Tibial nerve (tissue), 4 donors: Measurements from ENCODE around the gene GOLPH3L. TPM values are rescaled to one million over a fixed set of nuclear protein-coding genes. Genes with fewer than 3 reads are reported as not detected.

Experiments
- DNase-seq, 2 donors: peaks; one replicate each; pipeline ENCODE4 v3.0.0-alpha.2; 2019; ENCODE audit warnings: low spot score in 2 of 2
- H3K27ac ChIP-seq, 4 donors: fragments of 200-600 bp; sonication (generic) in 3 of 4; one replicate each; pipeline ENCODE4 v1.5.1; 2017 to 2019; ENCODE audit warnings: mild to moderate bottlenecking in 1 of 4
- H3K27me3 ChIP-seq, 2 donors: fragments of 200-600 bp; sonication (generic) in 1 of 2; one replicate each; pipeline versions ENCODE4 v1.5.1 to v1.6.0; 2017 to 2019
- H3K36me3 ChIP-seq, 3 donors: fragments of 200-600 bp; sonication (generic); one replicate each; pipeline ENCODE4 v1.5.1; 2018 to 2019
- H3K4me1 ChIP-seq, 4 donors: fragments of 200-600 bp; sonication (generic) in 3 of 4; one replicate each; pipeline ENCODE4 v1.5.1; 2017 to 2019
- H3K4me3 ChIP-seq, 4 donors: fragments of 200-600 bp; sonication (generic) in 3 of 4; one replicate each; pipeline ENCODE4 v1.5.1; 2017 to 2019; ENCODE audit warnings: mild to moderate bottlenecking in 1 of 4, moderate library complexity in 1 of 4
- H3K9me3 ChIP-seq, 4 donors: fragments of 200-600 bp; sonication (generic) in 3 of 4; one replicate each; pipeline ENCODE4 v1.5.1; 2017 to 2019
- CTCF ChIP-seq, 5 experiments: fragments of 200-600 bp in 3 of 5; fragments of 450-650 bp in 2 of 5; sonication (generic) in 3 of 5; IDR thresholded peaks; one replicate each; pipeline ENCODE4 v1.5.1; 2016 to 2019; ENCODE audit warnings: antibody characterized with exemption in 5 of 5, mild to moderate bottlenecking in 3 of 5, moderate library complexity in 2 of 5
- EP300 ChIP-seq, 2 donors: sonication (generic); formaldehyde crosslinking; IDR thresholded peaks; one replicate each; pipeline ENCODE4 v1.6.1; 2017; ENCODE audit warnings: antibody characterized with exemption in 2 of 2, mild to moderate bottlenecking in 1 of 2
- POLR2A ChIP-seq, 2 donors: fragments of 450-650 bp; IDR thresholded peaks; one replicate each; pipeline ENCODE4 v1.6.1; 2017; ENCODE audit warnings: antibody characterized with exemption in 2 of 2, mild to moderate bottlenecking in 2 of 2, moderate library complexity in 2 of 2
- WGBS, 2 donors: methylation state at CpG; one replicate each; pipeline ENCODE4 v1.1.5; 2018; 5-methylcytosine and 5-hydroxymethylcytosine counted together
- total RNA-seq, 4 donors: library from RNA; depleted of rRNA; stranded (reverse); fragments of >200 nt; gene quantifications; one replicate each; pipeline ENCODE4 v1.1.0, GENCODE V29; 2016

Gene GOLPH3L
- total RNA-seq, 4 donors from 2014 or later, result 20.6 to 30.9 (median 26.5) TPM

GRCh38 chr1:150686275-150686674 is 10.7 kb downstream of the GOLPH3L start:
- Histone ChIP-seq H3K4me1 (peaks cover 0 to 14% (median 0%) of the 10 kb centered on the region in 4 donors), H3K27ac (no peak overlapping the region), H3K4me3 (no peak overlapping the region), H3K36me3 (peaks cover 0 to 39% (median 2%) of the 10 kb centered on the region in 3 donors), H3K27me3 (no peaks in the 10 kb centered on the region), H3K9me3 (no peaks in the 10 kb centered on the region)
- TF ChIP-seq CTCF (IDR thresholded peaks at IDR 0.05) (no peak), EP300 (IDR thresholded peaks at IDR 0.05) (no peak), POLR2A (IDR thresholded peaks at IDR 0.05) (no peak)
- no peak for DNase-seq
- 99 to 100% methylated on average over 3 of the region's 3 CpGs for WGBS, 2 donors

- 68 to 90% methylated on average over 1 of the region's 1 CpG for WGBS, 2 donors
- no peak overlapping the region for H3K4me3 ChIP-seq
- DNase-seq, result no peak
- peaks cover 0 to 41% (median 2%) of the 10 kb centered on the region in 3 donors for H3K36me3 ChIP-seq
- TF ChIP-seq EP300 (IDR thresholded peaks at IDR 0.05) (no peak), POLR2A (IDR thresholded peaks at IDR 0.05) (no peak), CTCF (IDR thresholded peaks at IDR 0.05) (no peak)
- H3K9me3 ChIP-seq, result no peaks in the 10 kb centered on the region
- no peaks in the 10 kb centered on the region for H3K27me3 ChIP-seq
- H3K4me1 ChIP-seq, result peaks cover 0 to 2% (median 0%) of the 10 kb centered on the region in 4 donors
- no peak overlapping the region for H3K27ac ChIP-seq
These were observed 13.0 kb downstream of the GOLPH3L start for GRCh38 chr1:150683914-150684313.

GRCh38 chr1:150678988-150679387 is 18.0 kb downstream of the GOLPH3L start:
- no peak overlapping the region for H3K27ac ChIP-seq
- peaks cover 0 to 26% (median 2%) of the 10 kb centered on the region in 3 donors for H3K36me3 ChIP-seq
- H3K4me1 ChIP-seq, result no peaks in the 10 kb centered on the region
- no peaks in the 10 kb centered on the region for H3K27me3 ChIP-seq
- H3K4me3 ChIP-seq, result no peak overlapping the region
- TF ChIP-seq POLR2A (IDR thresholded peaks at IDR 0.05) (no peak), CTCF (IDR thresholded peaks at IDR 0.05) (no peak)
- no peak for DNase-seq
- WGBS, 2 donors, result 93 to 96% methylated on average over 1 of the region's 1 CpG
- no peaks in the 10 kb centered on the region for H3K9me3 ChIP-seq

GRCh38 chr1:150674881-150675280 is 22.1 kb downstream of the GOLPH3L start:
- DNase-seq, result no peak
- Histone ChIP-seq H3K9me3 (no peaks in the 10 kb centered on the region), H3K27me3 (no peaks in the 10 kb centered on the region), H3K27ac (no peak overlapping the region), H3K4me3 (no peak overlapping the region), H3K4me1 (no peaks in the 10 kb centered on the region), H3K36me3 (peaks cover 0 to 24% (median 0%) of the 10 kb centered on the region in 3 donors)
- no peak for TF ChIP-seq CTCF (IDR thresholded peaks at IDR 0.05)
- no peak for TF ChIP-seq POLR2A (IDR thresholded peaks at IDR 0.05)
- no peak for TF ChIP-seq EP300 (IDR thresholded peaks at IDR 0.05)
- WGBS, 2 donors, result 91 to 92% methylated on average over 4 of the region's 4 CpGs

- H3K27me3 ChIP-seq, result no peaks in the 10 kb centered on the region
- H3K36me3 ChIP-seq, result peaks cover 0 to 53% (median 2%) of the 10 kb centered on the region in 3 donors
- peaks cover 0 to 11% (median 0%) of the 10 kb centered on the region in 4 donors for H3K4me1 ChIP-seq
- H3K9me3 ChIP-seq, result no peaks in the 10 kb centered on the region
- no peak overlapping the region for H3K4me3 ChIP-seq
- DNase-seq, result no peak
- H3K27ac ChIP-seq, result no peak overlapping the region
- TF ChIP-seq POLR2A (IDR thresholded peaks at IDR 0.05), result no peak
- no peak for TF ChIP-seq CTCF (IDR thresholded peaks at IDR 0.05)
- TF ChIP-seq EP300 (IDR thresholded peaks at IDR 0.05), result no peak
- 85 to 89% methylated on average over 7 of the region's 7 CpGs for WGBS, 2 donors
These were observed 33.6 kb downstream of the GOLPH3L start for GRCh38 chr1:150663321-150663720.
